ENCODE data around the gene UQCRH.

Gene UQCRH

GRCh38 chr1:46340404-46341221 lies 37.1 kb downstream of the UQCRH start, which contains the start of gene NSUN4:
NSUN4 (plus strand) TSS chr1:46340807; CDS start chr1:46340827, 20 bp downstream.
- Histone ChIP-seq H3K27ac (peak within 1 kb of the TSS; percentile 92), H3K27me3 (no peaks in the 10 kb centered on the region), H3K36me3 (no peaks in the 10 kb centered on the region), H3K4me3 (ENCODE audit: low read depth in 1 of 2, low read length in 1 of 2) (peak within 1 kb of the TSS; percentile 91), H3K9me3 (no peaks in the 10 kb centered on the region), H3K4me1 (ENCODE audit: control insufficient read depth in 1 of 2, insufficient read depth in 1 of 2, low read depth in 1 of 2, low read length in 1 of 2) (peaks cover 10 to 17% of the 10 kb centered on the region in 2 experiments)
- TF ChIP-seq CTCF (IDR thresholded peaks at IDR 0.05): peak; percentile 79

- H3K9me3 ChIP-seq: no peaks in the 10 kb centered on the region
- peaks cover 10 to 17% of the 10 kb centered on the region in 2 experiments for H3K4me1 ChIP-seq (ENCODE audit: control insufficient read depth in 1 of 2, insufficient read depth in 1 of 2, low read depth in 1 of 2, low read length in 1 of 2)
- H3K27ac ChIP-seq: peak overlapping the region; percentile 92
- no peak for TF ChIP-seq CTCF (IDR thresholded peaks at IDR 0.05)
- H3K36me3 ChIP-seq: no peaks in the 10 kb centered on the region
- H3K27me3 ChIP-seq: no peaks in the 10 kb centered on the region
- H3K4me3 ChIP-seq (ENCODE audit: low read depth in 1 of 2, low read length in 1 of 2): peak overlapping the region; percentile 91
Measured at GRCh38 chr1:46341222-46342083, 38.0 kb downstream of the UQCRH start.

- no peak for TF ChIP-seq CTCF (IDR thresholded peaks at IDR 0.05)
- H3K4me1 ChIP-seq (ENCODE audit: control insufficient read depth in 1 of 2, insufficient read depth in 1 of 2, low read depth in 1 of 2, low read length in 1 of 2): peaks cover 10 to 17% of the 10 kb centered on the region in 2 experiments
- no peak overlapping the region for H3K4me3 ChIP-seq (ENCODE audit: low read depth in 1 of 2, low read length in 1 of 2)
- H3K9me3 ChIP-seq: no peaks in the 10 kb centered on the region
- H3K27me3 ChIP-seq: no peaks in the 10 kb centered on the region
- H3K27ac ChIP-seq: peak overlapping the region; percentile 92
- peaks cover 4% of the 10 kb centered on the region for H3K36me3 ChIP-seq
Measured at GRCh38 chr1:46342084-46342656, 38.7 kb downstream of the UQCRH start.

GRCh38 chr1:46342677-46343350 lies 39.3 kb downstream of the UQCRH start:
- TF ChIP-seq CTCF (IDR thresholded peaks at IDR 0.05): no peak
- H3K4me1 ChIP-seq (ENCODE audit: control insufficient read depth in 1 of 2, insufficient read depth in 1 of 2, low read depth in 1 of 2, low read length in 1 of 2): peaks cover 11 to 17% of the 10 kb centered on the region in 2 experiments
- H3K4me3 ChIP-seq (ENCODE audit: low read depth in 1 of 2, low read length in 1 of 2): no peak overlapping the region
- H3K36me3 ChIP-seq: peaks cover 6% of the 10 kb centered on the region
- H3K9me3 ChIP-seq: no peaks in the 10 kb centered on the region
- no peaks in the 10 kb centered on the region for H3K27me3 ChIP-seq
- peak overlapping the region; percentile 92 for H3K27ac ChIP-seq

GRCh38 chr1:46343351-46343695 lies 39.8 kb downstream of the UQCRH start:
- H3K36me3 ChIP-seq: peaks cover 6% of the 10 kb centered on the region
- no peak for TF ChIP-seq CTCF (IDR thresholded peaks at IDR 0.05)
- no peaks in the 10 kb centered on the region for H3K9me3 ChIP-seq
- no peaks in the 10 kb centered on the region for H3K27me3 ChIP-seq
- no peak overlapping the region for H3K27ac ChIP-seq
- H3K4me3 ChIP-seq (ENCODE audit: low read depth in 1 of 2, low read length in 1 of 2): no peak overlapping the region
- H3K4me1 ChIP-seq (ENCODE audit: control insufficient read depth in 1 of 2, insufficient read depth in 1 of 2, low read depth in 1 of 2, low read length in 1 of 2): peaks cover 16 to 21% of the 10 kb centered on the region in 2 experiments

Data from neutrophil (primary cell).